Lung (tissue), 12 donors: ENCODE data around the gene RIOX2. TPM values are rescaled to one million over a fixed set of nuclear protein-coding genes. Genes with fewer than 3 reads are reported as not detected.

Source experiments
- ATAC-seq: fragments of 200-7000 bp; cut with Tn5 transposase; one replicate; pipeline ENCODE4 v1.9.1; 2020; ENCODE audit warnings: moderate number of reproducible peaks; ENCODE audit not compliant: insufficient read depth, low FRiP score
- DNase-seq, 3 donors: peaks; one replicate each; pipeline ENCODE4 v3.0.0-alpha.2; 2013 to 2017
- H3K27ac ChIP-seq, 2 donors: one replicate each; pipeline ENCODE4 v1.5.1; 2013; ENCODE audit warnings: mild to moderate bottlenecking in 2 of 2, moderate library complexity in 2 of 2, control low read depth in 1 of 2, inconsistent platforms in 1 of 2, low read depth in 1 of 2, low read length in 1 of 2
- H3K27me3 ChIP-seq, 3 donors: one replicate each; pipeline ENCODE4 v1.5.1; 2013; ENCODE audit warnings: low read length in 2 of 3; ENCODE audit not compliant: control insufficient read depth in 3 of 3, insufficient read depth in 3 of 3
- H3K36me3 ChIP-seq, 4 donors: one replicate each; pipeline ENCODE4 v1.5.1; 2013; ENCODE audit warnings: low read length in 4 of 4, mild to moderate bottlenecking in 1 of 4, moderate library complexity in 1 of 4; ENCODE audit not compliant: control insufficient read depth in 4 of 4, insufficient read depth in 4 of 4
- H3K4me1 ChIP-seq, 5 donors: one replicate each; pipeline ENCODE4 v1.5.1; 2013; ENCODE audit warnings: low read length in 5 of 5, mild to moderate bottlenecking in 2 of 5, moderate library complexity in 1 of 5; ENCODE audit not compliant: control insufficient read depth in 5 of 5, insufficient read depth in 5 of 5
- H3K4me3 ChIP-seq: one replicate; pipeline ENCODE4 v1.5.1; 2013; ENCODE audit warnings: mild to moderate bottlenecking, control low read depth, moderate library complexity
- H3K9ac ChIP-seq, 2 donors: one replicate each; pipeline ENCODE4 v1.5.1; 2013; ENCODE audit warnings: low read length in 2 of 2, control low read depth in 1 of 2; ENCODE audit not compliant: insufficient read depth in 1 of 2
- H3K9me3 ChIP-seq, 4 donors: one replicate each; pipeline ENCODE4 v1.5.1; 2013; ENCODE audit warnings: low read length in 3 of 4, mild to moderate bottlenecking in 1 of 4, moderate library complexity in 1 of 4; ENCODE audit not compliant: control insufficient read depth in 4 of 4, insufficient read depth in 3 of 4
- CTCF ChIP-seq: IDR thresholded peaks from 2 replicates; pipeline ENCODE4 v1.5.1; 2012; ENCODE audit warnings: mild to moderate bottlenecking; ENCODE audit errors: control extremely low read depth, extremely low read depth
- WGBS, 2 donors: extraction: QIAGEN DNeasy Blood & Tissue Kit; methylation state at CpG; one replicate each; pipeline ENCODE4 v1.1.7; 2013; 5-methylcytosine and 5-hydroxymethylcytosine counted together
- polyA plus RNA-seq, 2 donors: library from polyadenylated mRNA; stranded (reverse); fragments of 200-250 nt; gene quantifications; one replicate each; pipeline ENCODE4 v1.2.1, GENCODE V29; 2013
- total RNA-seq, 2 donors: library from RNA; depleted of rRNA in 1 of 2; stranded (reverse); fragments of >200 nt in 1 of 2; gene quantifications; one replicate each; pipeline ENCODE4 v1.2.1, GENCODE V29; 2014 to 2021
- donor health status: control.
- donor health status: control.
- donor health status: Bipolar disorder and iron deficiency.
- donor health status: healthy.
- donor health status: DM: yes; HTN: yes; CAD: no.

Gene RIOX2
- total and polyA plus RNA-seq, 4 donors = 16.3 to 41.3 (median 22.2) TPM

GRCh38 chr3:97899331-97899730 lies 72.9 kb downstream of the RIOX2 start:
- no peak overlapping the region for H3K4me3 ChIP-seq
- peak overlapping the region in 1 of 2 donors; percentile 1 for H3K27ac ChIP-seq
- ATAC-seq = no peak
- DNase-seq = no peak
- TF ChIP-seq CTCF = no peak
- peaks cover 2 to 34% (median 8%) of the 10 kb centered on the region in 5 donors for H3K4me1 ChIP-seq
- H3K27me3 ChIP-seq = no peaks in the 10 kb centered on the region
- peaks cover 0 to 19% (median 6%) of the 10 kb centered on the region in 4 donors for H3K36me3 ChIP-seq
- no peaks in the 10 kb centered on the region for H3K9me3 ChIP-seq
- no peak overlapping the region for H3K9ac ChIP-seq

- H3K27ac ChIP-seq = no peak overlapping the region
- no peaks in the 10 kb centered on the region for H3K27me3 ChIP-seq
- no peak overlapping the region for H3K9ac ChIP-seq
- peaks cover 0 to 11% (median 6%) of the 10 kb centered on the region in 5 donors for H3K4me1 ChIP-seq
- no peak for DNase-seq
- no peaks in the 10 kb centered on the region for H3K9me3 ChIP-seq
- 91 to 92% methylated on average over 3 of the region's 3 CpGs for WGBS, 2 donors
- TF ChIP-seq CTCF = no peak
- ATAC-seq = no peak
- peaks cover 1 to 25% (median 8%) of the 10 kb centered on the region in 4 donors for H3K36me3 ChIP-seq
- no peak overlapping the region for H3K4me3 ChIP-seq
Measured at GRCh38 chr3:97896547-97896946, 75.7 kb downstream of the RIOX2 start.

- no peak for TF ChIP-seq CTCF
- Histone ChIP-seq H3K4me1 (peaks cover 0 to 7% (median 5%) of the 10 kb centered on the region in 5 donors), H3K9me3 (no peaks in the 10 kb centered on the region), H3K27ac (no peak overlapping the region), H3K27me3 (no peaks in the 10 kb centered on the region), H3K9ac (no peak overlapping the region), H3K4me3 (no peak overlapping the region), H3K36me3 (peaks cover 1 to 25% (median 8%) of the 10 kb centered on the region in 4 donors)
- WGBS, 2 donors = 94 to 97% methylated on average over 1 of the region's 1 CpG
- ATAC-seq (no peak), DNase-seq (no peak)
Measured at GRCh38 chr3:97896129-97896528, 76.1 kb downstream of the RIOX2 start.

GRCh38 chr3:97895216-97895615 lies 77.0 kb downstream of the RIOX2 start:
- H3K27ac ChIP-seq = no peak overlapping the region
- WGBS, 2 donors = 88 to 89% methylated on average over 3 of the region's 3 CpGs
- no peaks in the 10 kb centered on the region for H3K27me3 ChIP-seq
- H3K36me3 ChIP-seq = peaks cover 1 to 24% (median 8%) of the 10 kb centered on the region in 4 donors
- H3K9me3 ChIP-seq = no peaks in the 10 kb centered on the region
- H3K4me3 ChIP-seq = no peak overlapping the region
- H3K9ac ChIP-seq = no peak overlapping the region
- no peak for TF ChIP-seq CTCF
- no peak for DNase-seq
- peaks cover 0 to 6% (median 0%) of the 10 kb centered on the region in 5 donors for H3K4me1 ChIP-seq
- ATAC-seq = no peak
